Hindlimb muscle (tissue), 1 donor: Measurements from ENCODE around the gene DNM3. TPM values are rescaled to one million over a fixed set of nuclear protein-coding genes. Genes with fewer than 3 reads are reported as not detected.

Experiments
- DNase-seq: peaks from one replicate; pipeline ENCODE4 v3.0.0-alpha.2; 2013
- polyA plus RNA-seq: library from polyadenylated mRNA; unstranded; fragments of 120-200 nt; gene quantifications from one replicate; pipeline ENCODE4 v1.2.1, GENCODE V29; 2013; ENCODE audit not compliant: insufficient read length

Gene DNM3
- polyA plus RNA-seq, 1 donor: 1.9 TPM

GRCh38 chr1:171973421-171973820 lies 132.1 kb downstream of the DNM3 start:
- DNase-seq: no peak

GRCh38 chr1:171981303-171981702 lies 140.0 kb downstream of the DNM3 start:
- DNase-seq: no peak

- no peak for DNase-seq
Measured at GRCh38 chr1:171983584-171983983, 142.3 kb downstream of the DNM3 start.

- DNase-seq: no peak
Measured at GRCh38 chr1:171984262-171984661, 143.0 kb downstream of the DNM3 start.

- DNase-seq: no peak
Measured at GRCh38 chr1:171984850-171985485, 143.7 kb downstream of the DNM3 start.

GRCh38 chr1:171985639-171986038 lies 144.3 kb downstream of the DNM3 start:
- DNase-seq: no peak

- no peak for DNase-seq
Measured at GRCh38 chr1:171988243-171988885, 147.1 kb downstream of the DNM3 start.

- no peak for DNase-seq
Measured at GRCh38 chr1:171990371-171990770, 149.1 kb downstream of the DNM3 start.

- no peak for DNase-seq
Measured at GRCh38 chr1:171994293-171994692, 153.0 kb downstream of the DNM3 start.

GRCh38 chr1:171995573-171995972 lies 154.3 kb downstream of the DNM3 start:
- no peak for DNase-seq

- no peak for DNase-seq
Measured at GRCh38 chr1:171997936-171998335, 156.6 kb downstream of the DNM3 start.

- no peak for DNase-seq
Measured at GRCh38 chr1:171998711-171999110, 157.4 kb downstream of the DNM3 start.

- no peak for DNase-seq
Measured at GRCh38 chr1:171999756-172000155, 158.5 kb downstream of the DNM3 start.

GRCh38 chr1:172001288-172001687 lies 160.0 kb downstream of the DNM3 start:
- no peak for DNase-seq

- DNase-seq: peak; percentile 76
Measured at GRCh38 chr1:172002725-172003345, 161.5 kb downstream of the DNM3 start.

GRCh38 chr1:172003766-172004530 lies 162.7 kb downstream of the DNM3 start:
- DNase-seq: no peak

- no peak for DNase-seq
Measured at GRCh38 chr1:172004671-172005070, 163.4 kb downstream of the DNM3 start.

- DNase-seq: no peak
Measured at GRCh38 chr1:172005856-172006255, 164.6 kb downstream of the DNM3 start.

GRCh38 chr1:172006660-172007059 lies 165.4 kb downstream of the DNM3 start:
- DNase-seq: no peak

GRCh38 chr1:172018727-172019311 lies 177.5 kb downstream of the DNM3 start:
- no peak for DNase-seq

GRCh38 chr1:172019976-172020375 lies 178.7 kb downstream of the DNM3 start:
- no peak for DNase-seq

GRCh38 chr1:172024516-172024915 lies 183.2 kb downstream of the DNM3 start:
- DNase-seq: no peak
